ENCODE results near the gene PLCL2.

Gene PLCL2

GRCh38 chr3:17033516-17034168, 148.9 kb downstream of the PLCL2 start:
- no peak for DNase-seq (ENCODE audit: insufficient read length, low spot score)
- no peak for FAIRE-seq
- no peak for TF ChIP-seq CTCF (IDR thresholded peaks at IDR 0.05; ENCODE audit: insufficient read depth, missing control alignments)

- no peak for FAIRE-seq
- TF ChIP-seq CTCF (IDR thresholded peaks at IDR 0.05; ENCODE audit: insufficient read depth, missing control alignments): no peak
- DNase-seq (ENCODE audit: insufficient read length, low spot score): no peak
These were observed 150.3 kb downstream of the PLCL2 start for GRCh38 chr3:17035033-17035432.

- TF ChIP-seq CTCF (IDR thresholded peaks at IDR 0.05; ENCODE audit: insufficient read depth, missing control alignments): no peak
- no peak for FAIRE-seq
- no peak for DNase-seq (ENCODE audit: insufficient read length, low spot score)
These were observed 151.2 kb downstream of the PLCL2 start for GRCh38 chr3:17035966-17036365.

- FAIRE-seq: no peak
- no peak for TF ChIP-seq CTCF (IDR thresholded peaks at IDR 0.05; ENCODE audit: insufficient read depth, missing control alignments)
- DNase-seq (ENCODE audit: insufficient read length, low spot score): no peak
These were observed 153.4 kb downstream of the PLCL2 start for GRCh38 chr3:17038141-17038540.

- no peak for DNase-seq (ENCODE audit: insufficient read length, low spot score)
- no peak for TF ChIP-seq CTCF (IDR thresholded peaks at IDR 0.05; ENCODE audit: insufficient read depth, missing control alignments)
- FAIRE-seq: no peak
These were observed 154.3 kb downstream of the PLCL2 start for GRCh38 chr3:17038900-17039553.

GRCh38 chr3:17039594-17039993, 154.8 kb downstream of the PLCL2 start:
- FAIRE-seq (no peak), DNase-seq (ENCODE audit: insufficient read length, low spot score) (no peak)
- no peak for TF ChIP-seq CTCF (IDR thresholded peaks at IDR 0.05; ENCODE audit: insufficient read depth, missing control alignments)

GRCh38 chr3:17040322-17040989, 155.7 kb downstream of the PLCL2 start:
- no peak for TF ChIP-seq CTCF (IDR thresholded peaks at IDR 0.05; ENCODE audit: insufficient read depth, missing control alignments)
- FAIRE-seq (peak; percentile 87), DNase-seq (ENCODE audit: insufficient read length, low spot score) (no peak)

Data from D721Med (cell line).